ENCODE data around the gene SLC48A1. TPM values are rescaled to one million over a fixed set of nuclear protein-coding genes. Genes with fewer than 3 reads are reported as not detected.
A peak's percentile ranks its signal among the peaks of the same experiment; 100 is the strongest.

Gene SLC48A1
- polyA plus RNA-seq, 3 donors from 2014 or later = 0.54 to 5.6 (median 3.1) TPM

GRCh38 chr12:47755655-47756562 is 17.1 kb upstream of the SLC48A1 start:
- H3K27ac Mint-ChIP-seq = peak overlapping the region in 1 of 6 donors; percentile 70

GRCh38 chr12:47757364-47757839 is 15.6 kb upstream of the SLC48A1 start:
- Mint-ChIP-seq H3K9me3 (no peaks in the 10 kb centered on the region), H3K27me3 (ENCODE audit: low read depth in 3 of 3) (peaks cover 2 to 3% (median 3%) of the 10 kb centered on the region in 3 donors), H3K27ac (peak overlapping the region in 2 of 6 donors; percentile 32 to 37), H3K36me3 (no peaks in the 10 kb centered on the region), H3K4me3 (peak overlapping the region in 4 of 5 donors; percentile 12 to 33 (median 20)), H3K4me1 (peaks cover 0 to 7% of the 10 kb centered on the region in 2 donors)
- no peak for DNase-seq

More at GRCh38 chr12:47755655-47756562, 17.1 kb upstream of the SLC48A1 start:
- Mint-ChIP-seq H3K4me1 (peaks cover 0 to 7% of the 10 kb centered on the region in 2 donors), H3K4me3 (no peak overlapping the region), H3K9me3 (no peaks in the 10 kb centered on the region), H3K27me3 (ENCODE audit: low read depth in 3 of 3) (peaks cover 0 to 3% (median 2%) of the 10 kb centered on the region in 3 donors), H3K36me3 (no peaks in the 10 kb centered on the region)
- no peak for DNase-seq

- Mint-ChIP-seq H3K4me1 (peaks cover 0 to 7% of the 10 kb centered on the region in 2 donors), H3K9me3 (no peaks in the 10 kb centered on the region), H3K4me3 (peak overlapping the region in 4 of 5 donors; percentile 38 to 68 (median 50)), H3K36me3 (no peaks in the 10 kb centered on the region), H3K27me3 (ENCODE audit: low read depth in 3 of 3) (peaks cover 2 to 3% (median 3%) of the 10 kb centered on the region in 3 donors), H3K27ac (peak overlapping the region in 1 of 6 donors; percentile 37)
- DNase-seq = no peak
Observed at GRCh38 chr12:47757840-47758583, 15.0 kb upstream of the SLC48A1 start.

GRCh38 chr12:47758584-47758833 is 14.5 kb upstream of the SLC48A1 start:
- no peak overlapping the region for H3K27ac Mint-ChIP-seq
- H3K36me3 Mint-ChIP-seq = no peaks in the 10 kb centered on the region
- peaks cover 2 to 3% (median 3%) of the 10 kb centered on the region in 3 donors for H3K27me3 Mint-ChIP-seq (ENCODE audit: low read depth in 3 of 3)
- peak overlapping the region in 4 of 5 donors; percentile 38 to 68 (median 55) for H3K4me3 Mint-ChIP-seq
- H3K9me3 Mint-ChIP-seq = no peaks in the 10 kb centered on the region
- no peak for DNase-seq
- peaks cover 0 to 7% of the 10 kb centered on the region in 2 donors for H3K4me1 Mint-ChIP-seq

- DNase-seq = peak; percentile 57 to 70 (median 58)
- Mint-ChIP-seq H3K9me3 (no peaks in the 10 kb centered on the region), H3K4me3 (peak within 1 kb of the TSS; percentile 64 to 81 (median 80)), H3K27ac (peak within 1 kb of the TSS in 3 of 6 donors; percentile 37 to 45 (median 42)), H3K4me1 (peaks cover 0 to 7% of the 10 kb centered on the region in 2 donors), H3K36me3 (no peaks in the 10 kb centered on the region), H3K27me3 (ENCODE audit: low read depth in 3 of 3) (peaks cover 2 to 3% (median 3%) of the 10 kb centered on the region in 3 donors)
Observed at GRCh38 chr12:47758834-47759690, 14.0 kb upstream of the SLC48A1 start, which contains the start of gene RAPGEF3. Gene RAPGEF3 (minus strand): TSS chr12:47758880. CDS start chr12:47758556, 324 bp downstream.

GRCh38 chr12:47762850-47763465 is 10.1 kb upstream of the SLC48A1 start:
- H3K4me3 Mint-ChIP-seq = no peak overlapping the region
- no peak overlapping the region for H3K27ac Mint-ChIP-seq

GRCh38 chr12:47763481-47764346 is 9.3 kb upstream of the SLC48A1 start:
- H3K27me3 Mint-ChIP-seq (ENCODE audit: low read depth in 3 of 3) = peaks cover 3 to 8% (median 5%) of the 10 kb centered on the region in 3 donors
- DNase-seq = no peak
- no peak overlapping the region for H3K4me3 Mint-ChIP-seq
- peak overlapping the region in 1 of 6 donors; percentile 27 for H3K27ac Mint-ChIP-seq
- H3K9me3 Mint-ChIP-seq = no peaks in the 10 kb centered on the region
- peaks cover 10 to 16% of the 10 kb centered on the region in 2 donors for H3K4me1 Mint-ChIP-seq
- H3K36me3 Mint-ChIP-seq = no peaks in the 10 kb centered on the region

More at GRCh38 chr12:47762850-47763465, 10.1 kb upstream of the SLC48A1 start:
- DNase-seq = no peak
- H3K27me3 Mint-ChIP-seq (ENCODE audit: low read depth in 3 of 3) = peaks cover 3 to 8% (median 5%) of the 10 kb centered on the region in 3 donors
- H3K4me1 Mint-ChIP-seq = peaks cover 12 to 16% of the 10 kb centered on the region in 2 donors
- H3K36me3 Mint-ChIP-seq = no peaks in the 10 kb centered on the region
- no peaks in the 10 kb centered on the region for H3K9me3 Mint-ChIP-seq

- peak in 2 of 3 donors; percentile 11 to 21 for DNase-seq
- peaks cover 0 to 8% (median 5%) of the 10 kb centered on the region in 3 donors for H3K27me3 Mint-ChIP-seq (ENCODE audit: low read depth in 3 of 3)
- no peak overlapping the region for H3K4me3 Mint-ChIP-seq
- H3K36me3 Mint-ChIP-seq = no peaks in the 10 kb centered on the region
- H3K4me1 Mint-ChIP-seq = peaks cover 8 to 16% of the 10 kb centered on the region in 2 donors
- H3K9me3 Mint-ChIP-seq = no peaks in the 10 kb centered on the region
- H3K27ac Mint-ChIP-seq = no peak overlapping the region
Observed at GRCh38 chr12:47766502-47767215, 6.4 kb upstream of the SLC48A1 start.

GRCh38 chr12:47767216-47767724 is 5.8 kb upstream of the SLC48A1 start:
- DNase-seq = peak; percentile 53 to 68 (median 56)
- Mint-ChIP-seq H3K36me3 (no peaks in the 10 kb centered on the region), H3K9me3 (no peaks in the 10 kb centered on the region), H3K4me3 (no peak overlapping the region), H3K27me3 (ENCODE audit: low read depth in 3 of 3) (peaks cover under 1 to 8% (median 5%) of the 10 kb centered on the region in 3 donors), H3K27ac (no peak overlapping the region), H3K4me1 (peaks cover 9 to 17% of the 10 kb centered on the region in 2 donors)

GRCh38 chr12:47768323-47768811 is 4.7 kb upstream of the SLC48A1 start:
- Mint-ChIP-seq H3K27ac (no peak overlapping the region), H3K4me3 (no peak overlapping the region), H3K4me1 (peaks cover 13 to 23% of the 10 kb centered on the region in 2 donors)

More at GRCh38 chr12:47768323-47768811, 4.7 kb upstream of the SLC48A1 start:
- DNase-seq = no peak
- peaks cover 3 to 10% (median 5%) of the 10 kb centered on the region in 3 donors for H3K27me3 Mint-ChIP-seq (ENCODE audit: low read depth in 3 of 3)
- H3K9me3 Mint-ChIP-seq = no peaks in the 10 kb centered on the region
- no peaks in the 10 kb centered on the region for H3K36me3 Mint-ChIP-seq
